Measurements from ENCODE around the gene LRRC63.
"Not testable (repeated sequence)": the region's sequence is repeated elsewhere in the genome, so short reads cannot be mapped to it uniquely, and the experiment has no call there.

LRRC63 gene, protein sequence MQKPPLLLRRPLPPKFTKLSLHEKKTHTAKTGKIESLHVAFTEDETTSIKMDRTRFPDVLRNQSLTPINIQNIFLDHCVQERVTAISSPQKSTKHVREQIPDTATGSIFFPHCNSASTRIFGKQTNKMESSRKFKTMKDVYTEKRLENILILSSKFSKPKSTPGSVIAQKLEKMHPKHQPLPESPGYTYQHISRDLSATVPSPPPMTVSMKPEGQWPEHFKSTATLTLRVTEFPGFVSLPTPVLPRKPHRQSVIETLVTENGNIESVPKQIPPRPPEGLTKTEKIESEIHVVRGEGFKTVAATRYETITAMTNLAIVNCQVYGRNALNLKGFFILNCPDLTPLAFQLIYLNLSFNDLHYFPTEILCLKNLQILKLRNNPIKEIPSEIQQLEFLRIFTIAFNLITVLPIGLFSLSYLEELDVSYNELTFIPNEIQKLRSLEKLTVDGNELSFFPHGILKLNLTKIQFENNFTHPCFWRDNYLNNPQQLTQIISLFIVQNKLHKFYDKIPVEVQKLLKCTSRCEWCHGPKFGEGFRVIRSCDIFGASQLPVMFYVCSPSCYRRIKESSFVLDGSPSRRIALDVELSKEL

DNA sequence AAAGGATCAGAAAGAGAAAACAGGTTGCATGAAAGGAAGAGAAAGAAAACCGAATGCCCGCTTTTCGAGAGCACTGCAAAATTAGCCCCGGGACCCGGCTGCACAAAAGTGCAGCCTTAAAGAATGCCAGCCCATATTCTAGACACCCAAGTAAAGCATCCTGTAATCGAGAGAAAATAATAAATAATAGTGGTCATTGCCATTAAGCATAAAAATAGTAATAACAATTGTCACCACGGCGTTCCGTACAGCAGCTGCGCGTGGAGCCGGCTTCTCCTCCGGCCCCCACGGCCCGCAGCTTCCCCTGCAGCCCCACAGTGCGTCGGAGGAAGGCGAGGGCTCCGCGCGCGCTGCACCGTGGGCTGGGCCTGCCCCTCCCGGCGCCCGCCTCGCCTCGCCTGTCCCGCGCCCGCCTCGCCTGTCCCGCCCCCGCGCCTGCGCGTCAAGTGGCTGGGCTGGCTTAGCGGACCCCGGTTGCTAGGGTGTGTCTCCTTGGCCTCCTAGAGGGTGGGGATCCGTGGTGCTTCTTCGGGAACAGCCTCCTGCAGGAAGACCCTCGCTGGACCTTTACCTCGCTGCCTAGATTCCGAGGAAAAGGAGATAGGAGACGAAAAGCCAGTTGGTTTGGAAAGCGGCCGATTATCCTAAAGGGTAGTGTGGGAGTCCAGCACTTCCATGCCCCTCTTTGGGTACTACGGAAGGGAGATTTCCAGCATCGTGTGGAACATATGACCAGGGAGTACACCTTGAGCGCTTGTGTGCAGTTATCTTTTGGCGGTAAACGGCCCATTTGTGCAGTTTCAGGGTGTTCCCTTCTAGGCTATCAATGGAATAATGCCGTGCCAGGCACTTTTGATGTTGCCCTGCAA, at the start of gene LRRC63:
TSS of gene LRRC63 (plus strand) at position 446 of the 869 bp plus-strand sequence. CDS start 1,107 bp downstream, outside the sequence.
- peak; percentile 57 to 83 for DNase-seq (ENCODE audit: low read depth in 2 of 2)

- not testable (repeated sequence) for DNase-seq (ENCODE audit: low read depth in 2 of 2)
Measured at GRCh38 chr13:46162741-46163140, 49.0 kb upstream of the LRRC63 start.

GRCh38 chr13:46164661-46165060, 47.1 kb upstream of the LRRC63 start:
- DNase-seq (ENCODE audit: low read depth in 2 of 2), result no peak

GRCh38 chr13:46165485-46166223, 46.1 kb upstream of the LRRC63 start:
- DNase-seq (ENCODE audit: low read depth in 2 of 2), result peak in 1 of 2 experiments; percentile 35

- no peak for DNase-seq (ENCODE audit: low read depth in 2 of 2)
Measured at GRCh38 chr13:46166224-46166584, 45.5 kb upstream of the LRRC63 start.

DNA sequence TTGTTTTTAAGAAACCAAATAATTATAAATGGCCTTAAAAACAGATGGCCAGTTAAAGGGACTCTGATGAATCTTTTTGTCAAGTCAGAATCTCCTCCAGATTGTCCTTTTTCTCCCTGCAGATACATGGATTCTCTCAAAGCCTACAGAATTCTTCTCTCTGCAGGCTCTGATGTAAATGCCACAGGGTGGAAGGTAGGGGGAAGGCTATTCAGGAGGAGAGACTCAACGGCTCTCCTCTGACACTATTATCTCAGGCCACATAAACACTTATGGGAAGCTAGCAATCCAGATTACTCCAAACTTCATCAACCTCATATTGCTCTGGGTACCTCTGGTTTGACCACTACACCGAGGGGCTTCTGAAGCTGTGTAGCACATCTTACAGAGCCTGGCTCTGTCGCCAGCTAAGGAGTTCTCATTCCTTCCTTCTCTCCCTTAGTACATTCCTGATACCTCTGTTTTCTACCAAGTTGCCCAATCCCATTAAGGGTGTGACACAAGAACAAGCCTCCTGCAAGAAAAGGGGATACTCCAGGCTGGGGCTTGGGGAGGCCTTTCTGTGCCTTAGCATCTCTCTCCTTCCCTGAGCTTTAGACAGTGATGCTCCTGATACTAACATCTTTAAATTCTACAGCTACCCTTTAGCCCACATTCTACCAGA, 44.6 kb upstream of the LRRC63 start:
- no peak for DNase-seq (ENCODE audit: low read depth in 2 of 2)

- peak; percentile 32 to 40 for DNase-seq (ENCODE audit: low read depth in 2 of 2)
Measured at GRCh38 chr13:46168341-46168740, 43.4 kb upstream of the LRRC63 start.

DNA sequence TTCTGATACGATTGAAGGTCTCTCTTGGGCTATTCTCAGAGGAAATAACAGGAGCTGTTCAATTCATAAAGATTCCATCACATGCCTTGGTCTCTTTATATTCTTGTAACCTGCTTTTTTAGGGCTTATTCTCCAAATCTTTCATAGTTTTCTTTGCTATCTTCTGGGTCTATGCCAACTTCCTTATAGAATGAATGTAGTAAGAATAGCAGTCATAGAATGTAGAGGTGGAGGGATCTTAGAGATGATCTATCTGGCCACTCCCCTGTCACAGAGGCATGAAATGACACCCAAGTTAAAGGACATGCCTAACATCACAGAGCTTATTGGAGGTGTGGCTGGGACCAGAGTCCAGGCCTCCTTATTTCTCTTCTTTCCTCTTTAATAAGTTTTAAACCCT, 42.9 kb upstream of the LRRC63 start:
- no peak for DNase-seq (ENCODE audit: low read depth in 2 of 2)

- DNase-seq (ENCODE audit: low read depth in 2 of 2), result no peak
Measured at GRCh38 chr13:46169758-46170157, 42.0 kb upstream of the LRRC63 start.

DNA sequence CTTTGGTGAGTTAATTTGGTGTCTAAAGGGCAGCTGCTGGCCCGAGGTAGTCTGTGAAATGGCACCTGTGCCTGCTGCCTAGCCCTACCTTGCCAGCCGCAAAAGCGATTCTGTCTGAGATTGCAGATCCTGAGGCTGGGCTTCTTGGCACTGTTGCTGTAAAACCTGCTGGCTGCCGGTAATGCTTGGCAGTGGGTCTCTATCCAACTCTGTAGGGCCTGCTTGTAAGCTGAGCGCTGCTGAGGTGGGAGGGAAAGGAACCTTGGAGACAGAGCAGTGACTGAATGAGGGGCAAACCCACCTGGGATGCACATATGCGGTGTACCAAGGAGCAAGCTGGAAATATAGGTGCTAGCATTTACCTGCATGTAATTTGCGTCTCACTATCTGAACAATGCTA, 41.5 kb upstream of the LRRC63 start:
- DNase-seq (ENCODE audit: low read depth in 2 of 2), result no peak

- no peak for DNase-seq (ENCODE audit: low read depth in 2 of 2)
Measured at GRCh38 chr13:46170687-46171086, 41.0 kb upstream of the LRRC63 start.

- no peak for DNase-seq (ENCODE audit: low read depth in 2 of 2)
Measured at GRCh38 chr13:46171217-46171616, 40.5 kb upstream of the LRRC63 start.

GRCh38 chr13:46171739-46172138, 40.0 kb upstream of the LRRC63 start:
- DNase-seq (ENCODE audit: low read depth in 2 of 2), result no peak

GRCh38 chr13:46172531-46172991, 39.2 kb upstream of the LRRC63 start:
- DNase-seq (ENCODE audit: low read depth in 2 of 2), result no peak

DNA sequence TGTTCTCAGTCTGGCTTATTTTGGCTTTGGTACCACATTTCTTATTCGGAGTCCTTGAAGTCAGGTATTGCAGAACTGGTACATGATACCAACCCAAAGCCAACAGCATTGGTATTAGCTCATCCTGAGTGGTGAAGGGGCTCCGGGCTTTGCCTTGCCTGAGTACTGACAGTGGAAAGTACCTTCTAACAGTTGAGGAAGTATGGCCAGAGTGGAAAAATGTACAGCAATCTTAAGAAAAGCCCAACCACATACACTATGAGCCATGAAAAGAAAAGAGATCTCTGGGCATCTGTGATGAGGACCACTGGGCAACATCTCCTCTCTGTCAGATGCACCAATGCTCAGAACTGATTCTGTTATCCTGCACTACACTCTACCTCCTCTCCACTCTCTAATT, 38.1 kb upstream of the LRRC63 start:
- DNase-seq (ENCODE audit: low read depth in 2 of 2), result no peak

- no peak for DNase-seq (ENCODE audit: low read depth in 2 of 2)
Measured at GRCh38 chr13:46176756-46177155, 35.0 kb upstream of the LRRC63 start.

DNA sequence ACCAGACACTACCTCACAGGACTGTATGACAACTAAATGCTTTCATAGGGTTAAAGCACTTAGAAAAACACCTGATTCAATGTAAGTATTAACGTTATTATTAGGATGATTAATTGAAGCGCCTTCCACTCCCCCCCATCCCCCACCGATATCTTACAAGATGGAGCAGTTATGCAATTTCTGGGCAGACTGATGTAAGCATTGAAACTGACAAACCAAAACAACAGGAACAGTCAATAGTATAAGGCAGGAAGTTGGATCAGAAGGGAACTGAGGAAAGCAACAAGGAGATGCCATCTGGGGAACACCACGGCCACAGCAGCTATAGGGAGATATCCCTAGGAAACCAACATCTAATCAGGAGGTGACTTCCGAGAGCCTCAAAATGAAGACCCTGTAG, 33.6 kb upstream of the LRRC63 start:
- no peak for DNase-seq (ENCODE audit: low read depth in 2 of 2)

DNA sequence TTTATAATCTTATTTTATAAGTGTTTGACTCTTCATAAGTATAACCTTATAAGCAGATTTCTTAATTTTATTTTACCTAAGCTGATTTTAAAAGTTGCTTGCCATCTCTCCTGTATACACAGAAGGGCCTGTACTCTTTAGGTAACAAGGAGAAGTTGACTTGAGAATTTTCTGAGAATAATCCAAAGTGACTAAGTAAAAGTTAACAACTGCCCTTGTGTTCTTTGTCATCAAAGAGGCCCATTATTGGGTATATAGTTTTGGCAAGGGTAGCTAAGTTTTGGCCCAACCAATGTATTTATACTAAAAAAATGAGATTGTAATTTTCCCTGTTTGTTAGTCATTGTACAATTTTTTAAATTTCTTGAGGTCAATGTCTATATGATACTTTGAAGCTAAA, 32.9 kb upstream of the LRRC63 start:
- no peak for DNase-seq (ENCODE audit: low read depth in 2 of 2)

GRCh38 chr13:46179491-46179908, 32.2 kb upstream of the LRRC63 start:
- DNase-seq (ENCODE audit: low read depth in 2 of 2), result peak; percentile 43 to 78

- DNase-seq (ENCODE audit: low read depth in 2 of 2), result no peak
Measured at GRCh38 chr13:46179969-46180763, 31.6 kb upstream of the LRRC63 start.

Measured in stimulated activated CD4-positive, alpha-beta T cell treated with anti-CD3 and anti-CD28 coated beads, Interleukin-12 subunit alpha, Interleukin-12 subunit beta, amount 100 ng/mL, for 24 hours (primary cell).